Measurements from ENCODE around the gene CACNA2D3.

The CACNA2D3 gene

GRCh38 chr3:54185740-54186139 lies 63.4 kb downstream of the CACNA2D3 start:
- H3K27ac ChIP-seq = no peak overlapping the region
- TF ChIP-seq CTCF (IDR thresholded peaks at IDR 0.05) = no peak
- no peak for TF ChIP-seq ZFX (IDR thresholded peaks at IDR 0.05; ENCODE audit: borderline replicate concordance)

GRCh38 chr3:54188176-54188791 lies 65.9 kb downstream of the CACNA2D3 start:
- TF ChIP-seq CTCF (IDR thresholded peaks at IDR 0.05) = no peak
- TF ChIP-seq ZFX (IDR thresholded peaks at IDR 0.05; ENCODE audit: borderline replicate concordance) = no peak
- no peak overlapping the region for H3K27ac ChIP-seq

- no peak overlapping the region for H3K27ac ChIP-seq
- TF ChIP-seq CTCF (IDR thresholded peaks at IDR 0.05) (no peak), ZFX (IDR thresholded peaks at IDR 0.05; ENCODE audit: borderline replicate concordance) (no peak)
Measured at GRCh38 chr3:54191220-54191619, 68.9 kb downstream of the CACNA2D3 start.

- TF ChIP-seq ZFX (IDR thresholded peaks at IDR 0.05; ENCODE audit: borderline replicate concordance) (no peak), CTCF (IDR thresholded peaks at IDR 0.05) (no peak)
- no peak overlapping the region for H3K27ac ChIP-seq
Measured at GRCh38 chr3:54192026-54192425, 69.7 kb downstream of the CACNA2D3 start.

- no peak overlapping the region for H3K27ac ChIP-seq
- TF ChIP-seq CTCF (IDR thresholded peaks at IDR 0.05) (no peak), ZFX (IDR thresholded peaks at IDR 0.05; ENCODE audit: borderline replicate concordance) (no peak)
Measured at GRCh38 chr3:54193093-54193492, 70.7 kb downstream of the CACNA2D3 start.

GRCh38 chr3:54196360-54196991 lies 74.1 kb downstream of the CACNA2D3 start:
- no peak overlapping the region for H3K27ac ChIP-seq
- TF ChIP-seq CTCF (IDR thresholded peaks at IDR 0.05) = no peak
- TF ChIP-seq ZFX (IDR thresholded peaks at IDR 0.05; ENCODE audit: borderline replicate concordance) = no peak

- H3K27ac ChIP-seq = no peak overlapping the region
- no peak for TF ChIP-seq ZFX (IDR thresholded peaks at IDR 0.05; ENCODE audit: borderline replicate concordance)
- no peak for TF ChIP-seq CTCF (IDR thresholded peaks at IDR 0.05)
Measured at GRCh38 chr3:54197509-54197908, 75.2 kb downstream of the CACNA2D3 start.
